GM12878 (cell line): ENCODE results near the gene TREM1. TPM values are rescaled to one million over a fixed set of nuclear protein-coding genes. Genes with fewer than 3 reads are reported as not detected.

Source experiments
- SMARCA5 ChIP-seq: fragments of 450-650 bp; IDR thresholded peaks from 2 replicates; pipeline ENCODE4 v1.6.1; 2017; ENCODE audit warnings: mild to moderate bottlenecking
- polyA plus RNA-seq, 11 experiments: library from polyadenylated mRNA; depleted of rRNA in 4 of 11; unstranded in 6 of 11; stranded (reverse) in 5 of 11; fragments of >200 nt; fragmentation: Nextera tagmentation in 4 of 11; fragmentation: Illumina TruSeq in 1 of 11; extraction: Ambion mirVana in 4 of 11; extraction: Trizol in 1 of 11; gene quantifications; 1 replicate in 1 of 11; 2 replicates in 10 of 11; pipeline versions ENCODE4 v1.2.1 to v1.2.3, GENCODE V29; 2011 to 2016; ENCODE audit warnings: inconsistent platforms in 2 of 11, missing spikeins in 2 of 11, low read depth in 1 of 11
- total RNA-seq, 4 experiments: library from RNA; depleted of rRNA in 3 of 4; stranded (reverse); fragments of >200 nt in 3 of 4; fragmentation: Illumina TruSeq in 1 of 4; extraction: Trizol in 1 of 4; gene quantifications; 2 replicates each; pipeline versions ENCODE4 v1.2.1 to v1.2.3, GENCODE V29; 2013 to 2021
- TF ChIP-seq, protein P1 (sequence below): fragments of 450-650 bp; IDR thresholded peaks from 2 replicates; pipeline ENCODE4 v1.6.1; 2017; ENCODE audit warnings: mild to moderate bottlenecking, low read depth, inconsistent platforms; ENCODE audit not compliant: poor library complexity, severe bottlenecking
- TF ChIP-seq, protein P2 (sequence below), 3 experiments: IDR thresholded peaks in 2 of 3; conservative IDR thresholded peaks in 1 of 3; 2 replicates each; pipeline ENCODE4 v1.5.1; 2011; ENCODE audit warnings: low read depth in 3 of 3, low read length in 3 of 3, mild to moderate bottlenecking in 3 of 3, control low read depth in 2 of 3, moderate library complexity in 2 of 3, inconsistent platforms in 1 of 3, mixed read lengths in 1 of 3; ENCODE audit not compliant: control insufficient read depth in 2 of 3, insufficient read depth in 1 of 3; ENCODE audit errors: extremely low read depth in 1 of 3
- TF ChIP-seq, protein P3 (sequence below): fragments of 450-650 bp; IDR thresholded peaks from 2 replicates; pipeline ENCODE4 v1.6.1; 2017; ENCODE audit warnings: mild to moderate bottlenecking, moderate library complexity

Gene TREM1
- total and polyA plus RNA-seq, 10 of the 15 experiments (the other 5 are each of a cell fraction or from before 2014, with no cell fraction given): 0.09 to 2.6 (median 0.28) TPM; not detected in 2

DNA sequence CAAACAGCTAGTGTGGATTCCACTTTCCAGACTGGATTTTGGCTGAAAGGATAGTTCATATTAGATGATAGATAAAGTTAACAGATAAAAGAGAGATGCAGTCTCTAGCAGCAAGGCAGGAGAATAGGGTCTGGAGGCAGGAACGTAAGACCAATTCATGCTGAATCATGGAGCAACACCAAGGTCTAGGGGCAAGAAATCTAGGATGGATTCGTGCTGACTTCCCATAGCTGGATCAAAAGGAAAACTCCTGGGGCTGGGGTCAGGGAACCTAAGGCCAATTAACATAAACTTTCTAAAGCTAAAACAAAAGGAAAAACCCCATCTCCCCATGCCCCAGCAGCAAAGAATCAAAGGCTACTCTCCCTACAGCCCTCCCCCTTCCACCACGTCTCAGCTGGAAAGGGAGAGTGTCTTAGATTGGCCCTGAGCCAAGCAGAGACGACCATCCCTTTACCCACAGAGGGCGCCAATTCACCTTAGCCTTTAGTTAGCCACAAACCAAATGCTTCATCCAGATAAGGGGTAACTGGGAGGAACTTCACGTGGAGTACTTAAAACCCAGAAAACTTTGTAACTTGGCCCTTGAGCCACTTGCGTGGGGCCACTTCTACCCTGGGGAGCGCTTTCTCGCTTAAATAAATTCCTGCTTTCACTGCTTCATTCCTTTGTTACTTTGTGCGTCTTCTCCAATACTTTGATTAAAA, 7.6 kb downstream of the TREM1 start (continued):
- TF ChIP-seq, protein P1, sequence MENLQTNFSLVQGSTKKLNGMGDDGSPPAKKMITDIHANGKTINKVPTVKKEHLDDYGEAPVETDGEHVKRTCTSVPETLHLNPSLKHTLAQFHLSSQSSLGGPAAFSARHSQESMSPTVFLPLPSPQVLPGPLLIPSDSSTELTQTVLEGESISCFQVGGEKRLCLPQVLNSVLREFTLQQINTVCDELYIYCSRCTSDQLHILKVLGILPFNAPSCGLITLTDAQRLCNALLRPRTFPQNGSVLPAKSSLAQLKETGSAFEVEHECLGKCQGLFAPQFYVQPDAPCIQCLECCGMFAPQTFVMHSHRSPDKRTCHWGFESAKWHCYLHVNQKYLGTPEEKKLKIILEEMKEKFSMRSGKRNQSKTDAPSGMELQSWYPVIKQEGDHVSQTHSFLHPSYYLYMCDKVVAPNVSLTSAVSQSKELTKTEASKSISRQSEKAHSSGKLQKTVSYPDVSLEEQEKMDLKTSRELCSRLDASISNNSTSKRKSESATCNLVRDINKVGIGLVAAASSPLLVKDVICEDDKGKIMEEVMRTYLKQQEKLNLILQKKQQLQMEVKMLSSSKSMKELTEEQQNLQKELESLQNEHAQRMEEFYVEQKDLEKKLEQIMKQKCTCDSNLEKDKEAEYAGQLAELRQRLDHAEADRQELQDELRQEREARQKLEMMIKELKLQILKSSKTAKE: peak; percentile 87
- 0 out of 2 replicates have a peak, but pooled peaks have one; percentile 46 for TF ChIP-seq SMARCA5
- TF ChIP-seq, protein P2, sequence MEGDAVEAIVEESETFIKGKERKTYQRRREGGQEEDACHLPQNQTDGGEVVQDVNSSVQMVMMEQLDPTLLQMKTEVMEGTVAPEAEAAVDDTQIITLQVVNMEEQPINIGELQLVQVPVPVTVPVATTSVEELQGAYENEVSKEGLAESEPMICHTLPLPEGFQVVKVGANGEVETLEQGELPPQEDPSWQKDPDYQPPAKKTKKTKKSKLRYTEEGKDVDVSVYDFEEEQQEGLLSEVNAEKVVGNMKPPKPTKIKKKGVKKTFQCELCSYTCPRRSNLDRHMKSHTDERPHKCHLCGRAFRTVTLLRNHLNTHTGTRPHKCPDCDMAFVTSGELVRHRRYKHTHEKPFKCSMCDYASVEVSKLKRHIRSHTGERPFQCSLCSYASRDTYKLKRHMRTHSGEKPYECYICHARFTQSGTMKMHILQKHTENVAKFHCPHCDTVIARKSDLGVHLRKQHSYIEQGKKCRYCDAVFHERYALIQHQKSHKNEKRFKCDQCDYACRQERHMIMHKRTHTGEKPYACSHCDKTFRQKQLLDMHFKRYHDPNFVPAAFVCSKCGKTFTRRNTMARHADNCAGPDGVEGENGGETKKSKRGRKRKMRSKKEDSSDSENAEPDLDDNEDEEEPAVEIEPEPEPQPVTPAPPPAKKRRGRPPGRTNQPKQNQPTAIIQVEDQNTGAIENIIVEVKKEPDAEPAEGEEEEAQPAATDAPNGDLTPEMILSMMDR (IDR thresholded peaks at IDR 0.05 in 2 of 3, conservative IDR thresholded peaks at IDR 0.05 in 1 of 3; ENCODE audit: control insufficient read depth in 2 of 3, extremely low read depth in 1 of 3, insufficient read depth in 1 of 3, low read depth in 3 of 3, low read length in 3 of 3): peak; percentile 58 to 65 (median 65)
- TF ChIP-seq, protein P3, sequence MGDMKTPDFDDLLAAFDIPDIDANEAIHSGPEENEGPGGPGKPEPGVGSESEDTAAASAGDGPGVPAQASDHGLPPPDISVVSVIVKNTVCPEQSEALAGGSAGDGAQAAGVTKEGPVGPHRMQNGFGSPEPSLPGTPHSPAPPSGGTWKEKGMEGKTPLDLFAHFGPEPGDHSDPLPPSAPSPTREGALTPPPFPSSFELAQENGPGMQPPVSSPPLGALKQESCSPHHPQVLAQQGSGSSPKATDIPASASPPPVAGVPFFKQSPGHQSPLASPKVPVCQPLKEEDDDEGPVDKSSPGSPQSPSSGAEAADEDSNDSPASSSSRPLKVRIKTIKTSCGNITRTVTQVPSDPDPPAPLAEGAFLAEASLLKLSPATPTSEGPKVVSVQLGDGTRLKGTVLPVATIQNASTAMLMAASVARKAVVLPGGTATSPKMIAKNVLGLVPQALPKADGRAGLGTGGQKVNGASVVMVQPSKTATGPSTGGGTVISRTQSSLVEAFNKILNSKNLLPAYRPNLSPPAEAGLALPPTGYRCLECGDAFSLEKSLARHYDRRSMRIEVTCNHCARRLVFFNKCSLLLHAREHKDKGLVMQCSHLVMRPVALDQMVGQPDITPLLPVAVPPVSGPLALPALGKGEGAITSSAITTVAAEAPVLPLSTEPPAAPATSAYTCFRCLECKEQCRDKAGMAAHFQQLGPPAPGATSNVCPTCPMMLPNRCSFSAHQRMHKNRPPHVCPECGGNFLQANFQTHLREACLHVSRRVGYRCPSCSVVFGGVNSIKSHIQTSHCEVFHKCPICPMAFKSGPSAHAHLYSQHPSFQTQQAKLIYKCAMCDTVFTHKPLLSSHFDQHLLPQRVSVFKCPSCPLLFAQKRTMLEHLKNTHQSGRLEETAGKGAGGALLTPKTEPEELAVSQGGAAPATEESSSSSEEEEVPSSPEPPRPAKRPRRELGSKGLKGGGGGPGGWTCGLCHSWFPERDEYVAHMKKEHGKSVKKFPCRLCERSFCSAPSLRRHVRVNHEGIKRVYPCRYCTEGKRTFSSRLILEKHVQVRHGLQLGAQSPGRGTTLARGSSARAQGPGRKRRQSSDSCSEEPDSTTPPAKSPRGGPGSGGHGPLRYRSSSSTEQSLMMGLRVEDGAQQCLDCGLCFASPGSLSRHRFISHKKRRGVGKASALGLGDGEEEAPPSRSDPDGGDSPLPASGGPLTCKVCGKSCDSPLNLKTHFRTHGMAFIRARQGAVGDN: no peak
